HepG2 (cell line): ENCODE results near the gene RMI2. TPM values are rescaled to one million over a fixed set of nuclear protein-coding genes. Genes with fewer than 3 reads are reported as not detected.
A peak's percentile ranks its signal among the peaks of the same experiment; 100 is the strongest.

Source experiments
- ARID4A ChIP-seq: sonication (generic); formaldehyde crosslinking; IDR thresholded peaks from 2 replicates; pipeline ENCODE4 v1.5.0; 2020; ENCODE audit warnings: mild to moderate bottlenecking, missing genetic modification reagents, borderline replicate concordance
- CREM ChIP-seq, 2 experiments: sonication (generic) in 1 of 2; formaldehyde crosslinking in 1 of 2; IDR thresholded peaks; 2 replicates each; pipeline versions ENCODE4 v1.4.0 to v1.6.1; 2016 to 2020; ENCODE audit warnings: antibody characterized with exemption in 1 of 2, mild to moderate bottlenecking in 1 of 2, missing genetic modification reagents in 1 of 2
- HBP1 ChIP-seq: IDR thresholded peaks from 2 replicates; pipeline ENCODE4 v1.6.1; 2016; ENCODE audit warnings: low read depth, control low read depth
- HOMEZ ChIP-seq: IDR thresholded peaks from 2 replicates; pipeline ENCODE4 v1.6.1; 2016; ENCODE audit warnings: low read depth
- IRF1 ChIP-seq: sonication (generic); formaldehyde crosslinking; IDR thresholded peaks from 2 replicates; pipeline ENCODE4 v1.4.0; 2020; ENCODE audit warnings: low read depth, mild to moderate bottlenecking, missing genetic modification reagents
- IRF9 ChIP-seq: sonication (generic); formaldehyde crosslinking; IDR thresholded peaks from 2 replicates; pipeline ENCODE4 v1.8.0; 2022; ENCODE audit warnings: missing genetic modification reagents, mild to moderate bottlenecking, borderline replicate concordance
- MLX ChIP-seq: IDR thresholded peaks from 2 replicates; pipeline ENCODE4 v1.6.1; 2016
- ZFP62 ChIP-seq: sonication (generic); formaldehyde crosslinking; IDR thresholded peaks from 2 replicates; pipeline ENCODE4 v1.4.0; 2020; ENCODE audit warnings: missing genetic modification reagents
- ZKSCAN1 ChIP-seq: fragments of 150-350 bp; IDR thresholded peaks from 2 replicates; pipeline ENCODE4 v1.6.1; 2014; ENCODE audit warnings: low read length
- ZNF136 ChIP-seq: sonication (generic); formaldehyde crosslinking; IDR thresholded peaks from 2 replicates; pipeline ENCODE4 v1.8.1; 2022; ENCODE audit warnings: low read depth, mild to moderate bottlenecking, moderate library complexity, missing genetic modification reagents
- ZNF615 ChIP-seq: sonication (generic); formaldehyde crosslinking; IDR thresholded peaks from 2 replicates; pipeline ENCODE4 v1.5.0; 2020; ENCODE audit warnings: mild to moderate bottlenecking, missing genetic modification reagents, borderline replicate concordance
- polyA plus RNA-seq, 8 experiments: library from polyadenylated mRNA; depleted of rRNA in 3 of 8; stranded (reverse) in 7 of 8; unstranded in 1 of 8; fragments of >200 nt; fragmentation: Illumina TruSeq in 4 of 8; extraction: Trizol in 4 of 8; gene quantifications; 2 replicates each; pipeline versions ENCODE4 v1.2.1 to v1.2.3, GENCODE V29; 2011 to 2016; ENCODE audit warnings: low read depth in 4 of 8, missing spikeins in 1 of 8, mixed read lengths in 1 of 8; ENCODE audit not compliant: insufficient read depth in 1 of 8
- total RNA-seq, 5 experiments: library from RNA; depleted of rRNA; stranded (reverse); fragments of >200 nt; fragmentation: Illumina TruSeq; extraction: Trizol; gene quantifications; 2 replicates each; pipeline ENCODE4 v1.2.3, GENCODE V29; 2016; ENCODE audit warnings: low read depth in 1 of 5
- TF ChIP-seq, protein P1 (sequence below): sonication (generic); formaldehyde crosslinking; IDR thresholded peaks from 2 replicates; pipeline ENCODE4 v1.5.1; 2020; ENCODE audit warnings: missing genetic modification reagents, mild to moderate bottlenecking, borderline replicate concordance

The RMI2 gene
- total and polyA plus RNA-seq, 2 of the 13 experiments (the other 11 are each of a cell fraction or from before 2014, with no cell fraction given) = 24.5 to 55.7 TPM

DNA sequence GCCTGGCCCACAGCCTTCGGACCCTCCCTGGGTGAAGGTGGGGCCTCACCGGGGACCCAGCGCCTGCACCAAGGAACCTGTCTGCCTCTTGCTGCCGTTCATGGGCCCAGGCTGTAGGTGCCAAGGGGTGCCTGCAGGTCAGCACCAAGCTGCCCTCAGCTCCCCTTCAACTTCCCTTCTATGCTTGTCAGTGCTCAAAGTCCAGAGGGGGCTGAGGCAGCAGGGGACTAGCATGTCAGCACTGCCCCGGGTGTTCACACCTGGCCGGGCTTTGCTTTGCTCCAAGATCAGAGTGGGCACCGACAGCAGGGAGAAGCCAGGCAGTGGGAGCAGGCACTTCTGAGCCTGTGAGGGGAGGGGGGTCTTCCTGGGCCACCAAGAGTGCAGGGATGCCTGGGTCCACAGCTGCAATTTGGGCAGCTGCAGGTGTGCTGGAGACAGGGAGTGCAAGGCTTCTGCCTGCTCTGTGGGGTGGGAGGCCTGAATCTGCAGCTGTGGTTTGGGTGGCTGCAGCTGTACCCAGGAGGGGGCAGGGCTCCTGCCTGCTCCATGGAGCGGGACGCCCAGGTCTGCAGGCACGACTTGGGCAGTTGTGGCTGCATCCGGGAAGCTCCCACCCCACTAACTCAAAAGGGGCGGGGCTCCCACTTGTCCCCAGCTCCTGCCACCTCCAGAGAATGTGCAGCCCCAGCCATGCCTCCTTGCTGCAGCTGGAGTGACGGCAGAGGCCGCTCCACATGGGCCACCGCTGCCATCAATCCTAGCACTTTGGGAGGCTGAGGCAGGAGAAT, 36.6 kb upstream of the RMI2 start (continued):
- TF ChIP-seq ARID4A = peak; percentile 75
- peak; percentile 88 for TF ChIP-seq IRF9 (CRISPR knock-in tag)
- peak; percentile 52; the same call in 1 of the 2 replicates for TF ChIP-seq CREM (IDR thresholded peaks at IDR 0.05)
- TF ChIP-seq CREM (CRISPR knock-in tag; IDR thresholded peaks at IDR 0.05) = no peak
- no peak; the same call in 1 of the 2 replicates for TF ChIP-seq IRF1 (CRISPR knock-in tag)
- TF ChIP-seq ZNF136 (CRISPR knock-in tag) = no peak
- no peak for TF ChIP-seq HOMEZ (CRISPR knock-in tag)
- no peak for TF ChIP-seq ZNF615 (CRISPR knock-in tag)
- no peak for TF ChIP-seq ZKSCAN1
- TF ChIP-seq, protein P1, sequence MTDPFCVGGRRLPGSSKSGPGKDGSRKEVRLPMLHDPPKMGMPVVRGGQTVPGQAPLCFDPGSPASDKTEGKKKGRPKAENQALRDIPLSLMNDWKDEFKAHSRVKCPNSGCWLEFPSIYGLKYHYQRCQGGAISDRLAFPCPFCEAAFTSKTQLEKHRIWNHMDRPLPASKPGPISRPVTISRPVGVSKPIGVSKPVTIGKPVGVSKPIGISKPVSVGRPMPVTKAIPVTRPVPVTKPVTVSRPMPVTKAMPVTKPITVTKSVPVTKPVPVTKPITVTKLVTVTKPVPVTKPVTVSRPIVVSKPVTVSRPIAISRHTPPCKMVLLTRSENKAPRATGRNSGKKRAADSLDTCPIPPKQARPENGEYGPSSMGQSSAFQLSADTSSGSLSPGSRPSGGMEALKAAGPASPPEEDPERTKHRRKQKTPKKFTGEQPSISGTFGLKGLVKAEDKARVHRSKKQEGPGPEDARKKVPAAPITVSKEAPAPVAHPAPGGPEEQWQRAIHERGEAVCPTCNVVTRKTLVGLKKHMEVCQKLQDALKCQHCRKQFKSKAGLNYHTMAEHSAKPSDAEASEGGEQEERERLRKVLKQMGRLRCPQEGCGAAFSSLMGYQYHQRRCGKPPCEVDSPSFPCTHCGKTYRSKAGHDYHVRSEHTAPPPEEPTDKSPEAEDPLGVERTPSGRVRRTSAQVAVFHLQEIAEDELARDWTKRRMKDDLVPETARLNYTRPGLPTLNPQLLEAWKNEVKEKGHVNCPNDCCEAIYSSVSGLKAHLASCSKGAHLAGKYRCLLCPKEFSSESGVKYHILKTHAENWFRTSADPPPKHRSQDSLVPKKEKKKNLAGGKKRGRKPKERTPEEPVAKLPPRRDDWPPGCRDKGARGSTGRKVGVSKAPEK (CRISPR knock-in tag) = 0 out of 2 replicates have a peak, but pooled peaks have one; percentile 86
- TF ChIP-seq HBP1 (CRISPR knock-in tag) = no peak
- TF ChIP-seq ZFP62 = no peak
- TF ChIP-seq MLX (CRISPR knock-in tag) = peak; percentile 9; the same call in 1 of the 2 replicates
